Nephron (organoid): ENCODE measurements around the gene CALML5.

Experiments used
- H3K27ac Mint-ChIP-seq, 3 experiments: 2 replicates each; pipeline ENCODE4 v1.8.0; 2020; ENCODE audit warnings: mixed read lengths in 3 of 3, mild to moderate bottlenecking in 2 of 3, moderate library complexity in 1 of 3
- H3K27me3 Mint-ChIP-seq: 2 replicates; pipeline ENCODE4 v1.8.0; 2021; ENCODE audit warnings: low read depth, mild to moderate bottlenecking, moderate library complexity, mixed read lengths
- H3K36me3 Mint-ChIP-seq: 2 replicates; pipeline ENCODE4 v1.8.0; 2020; ENCODE audit warnings: low read depth, mixed read lengths
- H3K4me1 Mint-ChIP-seq: 2 replicates; pipeline ENCODE4 v1.8.0; 2020; ENCODE audit warnings: mixed read lengths
- H3K4me3 Mint-ChIP-seq, 3 experiments: 2 replicates each; pipeline ENCODE4 v1.8.0; 2020; ENCODE audit warnings: mild to moderate bottlenecking in 3 of 3, mixed read lengths in 3 of 3, moderate library complexity in 2 of 3
- H3K9me3 Mint-ChIP-seq: 2 replicates; pipeline ENCODE4 v1.8.0; 2020; ENCODE audit warnings: mixed read lengths
- TF ChIP-seq, protein P1 (sequence below), 3 experiments: fragments of 200-600 bp; sonication (generic); IDR thresholded peaks; one replicate each; pipeline ENCODE4 v1.5.0; 2021; ENCODE audit warnings: antibody characterized with exemption in 3 of 3; ENCODE audit not compliant: unreplicated experiment in 3 of 3

CALML5 gene

DNA sequence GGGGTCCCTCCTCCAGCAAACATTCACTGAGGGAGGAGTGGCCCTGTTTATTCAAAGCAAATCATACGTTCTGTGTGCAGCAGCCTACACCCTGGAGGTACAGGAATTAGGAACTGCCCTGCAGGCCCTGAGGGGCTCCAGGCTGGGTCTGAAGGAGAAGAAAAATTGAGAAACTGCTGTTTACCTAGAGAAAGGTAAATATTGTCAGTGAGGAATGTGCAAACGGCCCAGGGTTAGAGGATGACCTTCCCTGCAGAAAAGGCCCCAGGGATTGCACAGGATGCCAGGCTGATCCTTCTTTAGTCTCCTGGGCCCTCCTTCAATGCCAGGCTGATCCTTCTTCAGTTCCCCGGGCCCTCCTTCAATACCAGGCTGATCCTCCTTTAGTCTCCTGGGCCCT is 5.7 kb downstream of the CALML5 start:
- H3K27ac Mint-ChIP-seq: no peak overlapping the region
- TF ChIP-seq, protein P1, sequence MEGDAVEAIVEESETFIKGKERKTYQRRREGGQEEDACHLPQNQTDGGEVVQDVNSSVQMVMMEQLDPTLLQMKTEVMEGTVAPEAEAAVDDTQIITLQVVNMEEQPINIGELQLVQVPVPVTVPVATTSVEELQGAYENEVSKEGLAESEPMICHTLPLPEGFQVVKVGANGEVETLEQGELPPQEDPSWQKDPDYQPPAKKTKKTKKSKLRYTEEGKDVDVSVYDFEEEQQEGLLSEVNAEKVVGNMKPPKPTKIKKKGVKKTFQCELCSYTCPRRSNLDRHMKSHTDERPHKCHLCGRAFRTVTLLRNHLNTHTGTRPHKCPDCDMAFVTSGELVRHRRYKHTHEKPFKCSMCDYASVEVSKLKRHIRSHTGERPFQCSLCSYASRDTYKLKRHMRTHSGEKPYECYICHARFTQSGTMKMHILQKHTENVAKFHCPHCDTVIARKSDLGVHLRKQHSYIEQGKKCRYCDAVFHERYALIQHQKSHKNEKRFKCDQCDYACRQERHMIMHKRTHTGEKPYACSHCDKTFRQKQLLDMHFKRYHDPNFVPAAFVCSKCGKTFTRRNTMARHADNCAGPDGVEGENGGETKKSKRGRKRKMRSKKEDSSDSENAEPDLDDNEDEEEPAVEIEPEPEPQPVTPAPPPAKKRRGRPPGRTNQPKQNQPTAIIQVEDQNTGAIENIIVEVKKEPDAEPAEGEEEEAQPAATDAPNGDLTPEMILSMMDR (IDR thresholded peaks at IDR 0.05; ENCODE audit: unreplicated experiment in 3 of 3): no peak
- no peaks in the 10 kb centered on the region for H3K36me3 Mint-ChIP-seq

DNA sequence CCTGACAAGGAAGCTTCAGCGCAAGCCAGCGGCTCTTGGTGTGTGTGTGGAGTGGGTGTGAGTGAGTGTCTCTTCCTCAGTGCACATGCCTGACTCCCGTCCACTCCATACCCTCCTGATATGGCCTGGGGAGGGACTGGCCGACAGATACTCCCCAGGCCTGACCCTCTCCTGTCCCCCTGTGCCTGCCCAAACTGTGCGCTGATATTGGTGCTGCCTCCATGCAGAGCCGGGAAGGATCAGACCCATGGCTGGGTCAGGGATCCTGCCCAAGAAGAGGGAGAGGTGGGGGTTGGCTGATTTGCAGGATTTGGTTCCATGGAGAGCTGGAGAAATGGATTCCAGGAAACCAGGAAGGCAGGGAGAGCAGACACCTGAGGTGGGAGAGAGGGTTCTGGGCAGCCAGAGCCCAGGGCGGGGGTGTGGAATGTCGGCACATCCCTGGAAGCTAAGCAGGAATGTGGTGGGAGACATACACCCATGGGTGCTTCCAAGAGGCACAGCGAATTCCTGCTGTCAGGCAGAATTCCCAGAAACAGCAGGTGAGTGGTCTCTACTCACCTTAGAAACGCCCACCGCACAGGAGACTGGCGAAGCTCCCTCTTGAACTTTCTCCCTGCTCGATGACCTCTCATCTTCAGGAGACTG is 6.3 kb downstream of the CALML5 start:
- H3K27me3 Mint-ChIP-seq: no peaks in the 10 kb centered on the region
- no peaks in the 10 kb centered on the region for H3K4me1 Mint-ChIP-seq
- peaks cover 2% of the 10 kb centered on the region for H3K9me3 Mint-ChIP-seq
- H3K4me3 Mint-ChIP-seq: no peak overlapping the region
- H3K36me3 Mint-ChIP-seq: no peaks in the 10 kb centered on the region
- TF ChIP-seq, protein P1 (IDR thresholded peaks at IDR 0.05; ENCODE audit: unreplicated experiment in 3 of 3): no peak
- H3K27ac Mint-ChIP-seq: no peak overlapping the region

More for the DNA sequence above, 5.7 kb downstream of the CALML5 start:
- Mint-ChIP-seq H3K4me1 (no peaks in the 10 kb centered on the region), H3K4me3 (no peak overlapping the region), H3K27me3 (no peaks in the 10 kb centered on the region), H3K9me3 (peaks cover 2% of the 10 kb centered on the region)

DNA sequence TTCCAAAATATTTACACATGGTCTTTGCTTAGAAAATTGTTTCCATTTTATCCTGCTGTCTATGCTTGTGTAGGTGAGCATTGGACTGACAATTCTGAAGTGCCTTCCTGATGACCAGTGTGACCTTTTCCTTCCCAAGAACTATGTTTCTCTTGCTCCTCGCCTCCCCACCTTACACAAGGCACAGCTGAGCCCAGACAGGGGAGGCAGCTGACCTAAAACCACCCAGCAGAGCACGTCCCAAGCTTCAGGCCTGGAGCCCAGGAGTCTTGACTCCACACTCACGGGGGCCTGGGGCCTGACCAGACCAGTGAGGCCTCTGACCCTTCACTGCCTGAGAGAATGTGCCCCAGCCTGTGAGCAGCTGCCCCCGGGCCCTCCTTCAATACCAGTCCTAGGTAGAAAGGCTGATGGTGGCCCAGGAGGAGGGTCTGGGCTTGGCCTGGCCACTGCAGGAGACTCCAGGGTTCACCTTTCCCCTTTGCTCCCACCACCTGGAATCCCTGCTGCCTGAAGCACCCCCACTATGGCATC is 7.0 kb downstream of the CALML5 start:
- Mint-ChIP-seq H3K4me3 (no peak overlapping the region), H3K9me3 (peaks cover 2% of the 10 kb centered on the region), H3K4me1 (no peaks in the 10 kb centered on the region), H3K27ac (no peak overlapping the region), H3K27me3 (no peaks in the 10 kb centered on the region), H3K36me3 (no peaks in the 10 kb centered on the region)
- TF ChIP-seq, protein P1 (IDR thresholded peaks at IDR 0.05; ENCODE audit: unreplicated experiment in 3 of 3): no peak

DNA sequence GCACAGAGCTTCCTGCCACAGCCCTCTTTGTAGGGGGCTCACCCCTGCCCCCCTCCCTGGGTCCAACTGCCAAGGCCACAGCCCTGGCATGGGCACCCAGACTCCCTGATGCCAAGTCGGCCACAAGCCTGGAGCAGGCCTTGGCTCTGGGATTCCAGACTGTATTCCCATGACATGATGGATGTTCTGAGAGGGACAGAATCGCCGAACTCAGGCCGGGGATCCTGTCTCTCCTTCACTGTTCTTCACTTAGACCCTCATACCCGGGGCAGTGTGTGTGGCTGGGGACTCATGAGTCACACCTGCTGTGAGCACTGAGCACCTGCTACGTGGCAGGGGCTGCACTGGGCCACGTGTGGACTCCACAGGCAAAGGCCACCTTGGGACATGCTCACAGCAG is 7.9 kb downstream of the CALML5 start:
- Mint-ChIP-seq H3K27ac (no peak overlapping the region), H3K27me3 (no peaks in the 10 kb centered on the region), H3K4me1 (peaks cover 6% of the 10 kb centered on the region), H3K4me3 (no peak overlapping the region), H3K9me3 (peaks cover 2% of the 10 kb centered on the region), H3K36me3 (no peaks in the 10 kb centered on the region)
- TF ChIP-seq, protein P1 (IDR thresholded peaks at IDR 0.05; ENCODE audit: unreplicated experiment in 3 of 3): no peak

DNA sequence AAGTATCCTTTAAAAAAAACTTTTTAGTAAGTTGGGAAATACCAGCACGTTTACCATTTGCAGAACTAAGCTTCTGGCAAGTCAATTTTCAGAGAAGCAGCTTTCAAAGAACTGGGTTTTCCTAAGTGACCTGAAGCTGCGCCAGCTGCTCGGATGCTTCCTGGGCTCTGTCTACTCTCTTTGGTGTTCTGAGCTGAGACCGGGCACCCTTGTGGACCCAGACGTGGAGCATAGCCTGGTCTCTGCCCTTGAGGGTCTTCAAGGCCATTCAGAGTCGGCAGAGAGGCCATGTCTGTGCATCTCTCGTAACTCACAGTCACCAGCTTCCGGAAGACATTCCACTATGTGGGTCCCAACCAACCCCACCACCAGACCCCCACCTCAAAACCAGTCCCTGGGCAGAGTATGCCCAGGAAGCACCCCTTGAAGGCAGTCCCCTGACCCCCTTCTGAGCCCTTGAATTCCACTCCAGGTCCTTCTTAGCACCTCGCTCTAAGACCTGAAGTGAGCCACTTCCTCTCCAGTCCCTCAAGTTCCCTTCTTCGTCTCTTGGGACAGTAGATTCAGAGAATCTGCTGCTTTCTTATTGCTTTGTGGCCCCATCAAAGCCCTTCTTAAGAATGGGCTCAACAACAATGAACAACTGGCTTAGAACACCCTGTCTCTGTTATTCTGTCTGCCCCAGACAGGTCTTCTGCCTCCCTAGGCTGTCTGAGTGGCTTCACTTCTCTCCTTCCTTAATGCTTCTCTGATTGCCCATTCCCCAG is 8.5 kb downstream of the CALML5 start:
- Mint-ChIP-seq H3K36me3 (no peaks in the 10 kb centered on the region), H3K9me3 (peaks cover 2% of the 10 kb centered on the region), H3K27me3 (no peaks in the 10 kb centered on the region), H3K4me1 (peaks cover 10% of the 10 kb centered on the region), H3K4me3 (no peak overlapping the region), H3K27ac (no peak overlapping the region)
- TF ChIP-seq, protein P1 (IDR thresholded peaks at IDR 0.05; ENCODE audit: unreplicated experiment in 3 of 3): no peak
